Lung (tissue), 12 donors: Measurements from ENCODE around the gene MCM5. TPM values are rescaled to one million over a fixed set of nuclear protein-coding genes. Genes with fewer than 3 reads are reported as not detected.

Experiments
- ATAC-seq: fragments of 200-7000 bp; cut with Tn5 transposase; one replicate; pipeline ENCODE4 v1.9.1; 2020; ENCODE audit warnings: moderate number of reproducible peaks; ENCODE audit not compliant: insufficient read depth, low FRiP score
- DNase-seq, 3 donors: peaks; one replicate each; pipeline ENCODE4 v3.0.0-alpha.2; 2013 to 2017
- H3K27ac ChIP-seq, 2 donors: one replicate each; pipeline ENCODE4 v1.5.1; 2013; ENCODE audit warnings: mild to moderate bottlenecking in 2 of 2, moderate library complexity in 2 of 2, control low read depth in 1 of 2, inconsistent platforms in 1 of 2, low read depth in 1 of 2, low read length in 1 of 2
- H3K27me3 ChIP-seq, 3 donors: one replicate each; pipeline ENCODE4 v1.5.1; 2013; ENCODE audit warnings: low read length in 2 of 3; ENCODE audit not compliant: control insufficient read depth in 3 of 3, insufficient read depth in 3 of 3
- H3K36me3 ChIP-seq, 4 donors: one replicate each; pipeline ENCODE4 v1.5.1; 2013; ENCODE audit warnings: low read length in 4 of 4, mild to moderate bottlenecking in 1 of 4, moderate library complexity in 1 of 4; ENCODE audit not compliant: control insufficient read depth in 4 of 4, insufficient read depth in 4 of 4
- H3K4me1 ChIP-seq, 5 donors: one replicate each; pipeline ENCODE4 v1.5.1; 2013; ENCODE audit warnings: low read length in 5 of 5, mild to moderate bottlenecking in 2 of 5, moderate library complexity in 1 of 5; ENCODE audit not compliant: control insufficient read depth in 5 of 5, insufficient read depth in 5 of 5
- H3K4me3 ChIP-seq: one replicate; pipeline ENCODE4 v1.5.1; 2013; ENCODE audit warnings: mild to moderate bottlenecking, control low read depth, moderate library complexity
- H3K9ac ChIP-seq, 2 donors: one replicate each; pipeline ENCODE4 v1.5.1; 2013; ENCODE audit warnings: low read length in 2 of 2, control low read depth in 1 of 2; ENCODE audit not compliant: insufficient read depth in 1 of 2
- H3K9me3 ChIP-seq, 4 donors: one replicate each; pipeline ENCODE4 v1.5.1; 2013; ENCODE audit warnings: low read length in 3 of 4, mild to moderate bottlenecking in 1 of 4, moderate library complexity in 1 of 4; ENCODE audit not compliant: control insufficient read depth in 4 of 4, insufficient read depth in 3 of 4
- CTCF ChIP-seq: IDR thresholded peaks from 2 replicates; pipeline ENCODE4 v1.5.1; 2012; ENCODE audit warnings: mild to moderate bottlenecking; ENCODE audit errors: control extremely low read depth, extremely low read depth
- WGBS, 2 donors: extraction: QIAGEN DNeasy Blood & Tissue Kit; methylation state at CpG; one replicate each; pipeline ENCODE4 v1.1.7; 2013; 5-methylcytosine and 5-hydroxymethylcytosine counted together
- polyA plus RNA-seq, 2 donors: library from polyadenylated mRNA; stranded (reverse); fragments of 200-250 nt; gene quantifications; one replicate each; pipeline ENCODE4 v1.2.1, GENCODE V29; 2013
- total RNA-seq, 2 donors: library from RNA; depleted of rRNA in 1 of 2; stranded (reverse); fragments of >200 nt in 1 of 2; gene quantifications; one replicate each; pipeline ENCODE4 v1.2.1, GENCODE V29; 2014 to 2021
- donor health status: control.
- donor health status: control.
- donor health status: Bipolar disorder and iron deficiency.
- donor health status: healthy.
- donor health status: DM: yes; HTN: yes; CAD: no.

MCM5 gene
- total and polyA plus RNA-seq, 4 donors, result 17.6 to 43.1 (median 25.9) TPM

- Histone ChIP-seq H3K9me3 (peaks cover 0 to 2% (median 0%) of the 10 kb centered on the region in 4 donors), H3K4me3 (no peak overlapping the region), H3K27me3 (no peaks in the 10 kb centered on the region), H3K4me1 (peaks cover 0 to 8% (median 0%) of the 10 kb centered on the region in 5 donors), H3K36me3 (peaks cover 6 to 53% (median 35%) of the 10 kb centered on the region in 4 donors), H3K9ac (no peak overlapping the region), H3K27ac (no peak overlapping the region)
- WGBS, 2 donors, result 96 to 98% methylated on average over 9 of the region's 9 CpGs
- DNase-seq (no peak), ATAC-seq (no peak)
- no peak for TF ChIP-seq CTCF
Measured at GRCh38 chr22:35422936-35423335, 23.0 kb downstream of the MCM5 start.

- no peak overlapping the region for H3K27ac ChIP-seq
- H3K4me3 ChIP-seq, result no peak overlapping the region
- H3K36me3 ChIP-seq, result peaks cover 6 to 48% (median 34%) of the 10 kb centered on the region in 4 donors
- H3K4me1 ChIP-seq, result peaks cover 0 to 8% (median 0%) of the 10 kb centered on the region in 5 donors
- H3K9me3 ChIP-seq, result peaks cover 0 to 2% (median 0%) of the 10 kb centered on the region in 4 donors
- 97 to 98% methylated on average over 26 of the region's 26 CpGs for WGBS, 2 donors
- no peaks in the 10 kb centered on the region for H3K27me3 ChIP-seq
- DNase-seq, result no peak
- no peak for ATAC-seq
- H3K9ac ChIP-seq, result no peak overlapping the region
- TF ChIP-seq CTCF, result no peak
Measured at GRCh38 chr22:35424081-35424480, 24.1 kb downstream of the MCM5 start.

DNA sequence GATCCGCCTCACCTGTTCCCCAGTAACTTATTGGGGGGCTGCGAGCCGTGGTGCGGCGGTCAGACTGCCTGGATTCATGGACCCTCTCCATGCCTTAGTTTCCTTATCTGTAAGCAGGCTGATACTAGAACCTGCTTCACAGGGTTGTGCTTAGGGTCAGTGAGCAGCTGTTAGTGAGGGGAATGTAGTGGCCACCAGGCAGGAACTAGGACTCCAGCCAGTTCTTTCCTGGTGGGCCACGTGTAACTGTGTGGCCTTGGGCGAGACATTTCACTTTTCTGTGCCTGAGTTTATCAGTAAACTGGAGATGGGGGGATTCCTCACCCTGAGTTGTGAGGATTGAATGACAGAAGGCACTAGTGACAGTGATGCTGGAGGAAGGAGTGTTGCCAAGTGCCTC, 24.8 kb downstream of the MCM5 start:
- ATAC-seq (no peak), DNase-seq (no peak)
- Histone ChIP-seq H3K9ac (no peak overlapping the region), H3K4me3 (no peak overlapping the region), H3K27me3 (no peaks in the 10 kb centered on the region), H3K36me3 (peaks cover 6 to 42% (median 35%) of the 10 kb centered on the region in 4 donors), H3K9me3 (peaks cover 0 to 2% (median 0%) of the 10 kb centered on the region in 4 donors), H3K4me1 (peaks cover 0 to 8% (median 0%) of the 10 kb centered on the region in 5 donors), H3K27ac (no peak overlapping the region)
- TF ChIP-seq CTCF, result no peak
- WGBS, 2 donors, result 86 to 89% methylated on average over 7 of the region's 7 CpGs

DNA sequence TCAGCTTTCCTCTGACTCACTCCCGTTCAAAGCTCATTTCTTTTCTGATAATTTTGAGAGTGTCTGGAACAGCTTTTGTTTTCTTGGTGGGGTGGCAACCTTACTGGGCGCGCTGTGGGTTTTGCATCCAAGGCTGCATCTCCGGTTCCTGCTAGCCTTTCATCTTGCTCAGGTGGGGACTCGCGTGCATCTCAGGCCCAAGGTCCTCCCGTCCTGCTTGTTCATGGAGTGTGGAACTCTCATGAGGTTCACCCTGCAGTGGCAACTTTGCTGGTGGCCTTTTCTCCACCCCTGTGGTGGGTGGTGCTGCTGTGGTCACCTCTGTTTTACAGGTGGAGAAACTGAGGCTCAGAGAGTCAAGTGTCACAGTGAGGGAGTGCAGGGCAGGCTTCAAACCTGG, 25.6 kb downstream of the MCM5 start:
- Histone ChIP-seq H3K27me3 (no peaks in the 10 kb centered on the region), H3K4me1 (peaks cover 0 to 8% (median 0%) of the 10 kb centered on the region in 5 donors), H3K9me3 (peaks cover 0 to 2% (median 0%) of the 10 kb centered on the region in 4 donors), H3K4me3 (no peak overlapping the region), H3K27ac (no peak overlapping the region), H3K9ac (no peak overlapping the region), H3K36me3 (peaks cover 6 to 40% (median 33%) of the 10 kb centered on the region in 4 donors)
- ATAC-seq, result no peak
- 93 to 96% methylated on average over 7 of the region's 7 CpGs for WGBS, 2 donors
- no peak for DNase-seq
- TF ChIP-seq CTCF, result no peak
